Fibroblast of skin of scalp (primary cell): Measurements from ENCODE around the gene PACS2.
"Not testable (repeated sequence)": the region's sequence is repeated elsewhere in the genome, so short reads cannot be mapped to it uniquely, and the experiment has no call there.

Experiments used
- DNase-seq: peaks from one replicate; pipeline ENCODE4 v3.0.0-alpha.2; 2013

PACS2 gene

GRCh38 chr14:105333020-105333490 is 18.5 kb downstream of the PACS2 start:
- DNase-seq, result no peak

- DNase-seq, result no peak
Measured at GRCh38 chr14:105333613-105334364, 19.2 kb downstream of the PACS2 start.

- DNase-seq, result no peak
Measured at GRCh38 chr14:105334383-105335230, 20.1 kb downstream of the PACS2 start.

GRCh38 chr14:105335231-105335542 is 20.6 kb downstream of the PACS2 start:
- DNase-seq, result not testable (repeated sequence)

GRCh38 chr14:105335735-105336476 is 21.4 kb downstream of the PACS2 start:
- no peak for DNase-seq

- DNase-seq, result no peak
Measured at GRCh38 chr14:105336477-105337287, 22.1 kb downstream of the PACS2 start.

- DNase-seq, result no peak
Measured at GRCh38 chr14:105337433-105337832, 22.9 kb downstream of the PACS2 start.

- no peak for DNase-seq
Measured at GRCh38 chr14:105337966-105338741, 23.6 kb downstream of the PACS2 start.

GRCh38 chr14:105340821-105341733 is 26.5 kb downstream of the PACS2 start:
- DNase-seq, result no peak

GRCh38 chr14:105343194-105343593 is 28.6 kb downstream of the PACS2 start:
- DNase-seq, result peak; percentile 54

GRCh38 chr14:105346200-105346533 is 31.6 kb downstream of the PACS2 start:
- no peak for DNase-seq

GRCh38 chr14:105346876-105347586 is 32.5 kb downstream of the PACS2 start:
- DNase-seq, result no peak

GRCh38 chr14:105347587-105347968 is 33.0 kb downstream of the PACS2 start:
- DNase-seq, result no peak

GRCh38 chr14:105348169-105348944 is 33.8 kb downstream of the PACS2 start:
- no peak for DNase-seq

- DNase-seq, result no peak
Measured at GRCh38 chr14:105348945-105349699, 34.6 kb downstream of the PACS2 start.

GRCh38 chr14:105349992-105350391 is 35.4 kb downstream of the PACS2 start:
- no peak for DNase-seq

- DNase-seq, result no peak
Measured at GRCh38 chr14:105350450-105351244, 36.1 kb downstream of the PACS2 start.
